Endometrial microvascular endothelial cells (primary cell): ENCODE measurements around the gene TMEM273. TPM values are rescaled to one million over a fixed set of nuclear protein-coding genes. Genes with fewer than 3 reads are reported as not detected.

Experiments
- in situ Hi-C: cut with HindIII; loops from 2 replicates; pipeline ENCODE4 v1.10.0; 2017; ENCODE audit warnings: low sequenced_read_pairs, low pct_unique_long_range_greater_than_20kb; ENCODE audit errors: inconsistent ontology term
- total RNA-seq: library from RNA; depleted of rRNA; stranded (reverse); fragments of >200 nt; gene quantifications from one replicate; pipeline ENCODE4 v1.2.3, GENCODE V29; 2015; ENCODE audit errors: inconsistent ontology term

The TMEM273 gene
- total RNA-seq, 1 donor from 2014 or later: 0.19 TPM

GRCh38 chr10:49110684-49111319 lies 77.4 kb downstream of the TMEM273 start:
- in situ Hi-C loops: no loop called here

- in situ Hi-C loops: no loop called here
Observed at GRCh38 chr10:49109669-49110340, 78.4 kb downstream of the TMEM273 start.

GRCh38 chr10:49108656-49109055 lies 79.5 kb downstream of the TMEM273 start:
- in situ Hi-C loops: no loop called here

- in situ Hi-C loops: no loop called here
Observed at GRCh38 chr10:49107887-49108267, 80.3 kb downstream of the TMEM273 start.

GRCh38 chr10:49107111-49107886 lies 80.9 kb downstream of the TMEM273 start:
- in situ Hi-C loops: no loop called here

- in situ Hi-C loops: no loop called here
Observed at GRCh38 chr10:49106451-49106850, 81.7 kb downstream of the TMEM273 start.

GRCh38 chr10:49105076-49105475 lies 83.1 kb downstream of the TMEM273 start:
- in situ Hi-C loops: no loop called here

Other genes starting within 250 kb of the TMEM273 start
- not detected for gene LRRC18, start 248.6 kb downstream of the TMEM273 start, total RNA-seq
- gene VSTM4, start 72.9 kb downstream of the TMEM273 start, total RNA-seq: 0.56 TPM
- not detected for gene FAM170B, start 54.4 kb downstream of the TMEM273 start, total RNA-seq
- gene C10orf71, start 110.8 kb upstream of the TMEM273 start, total RNA-seq: not detected
- not detected for gene DRGX, start 207.7 kb upstream of the TMEM273 start, total RNA-seq